Thyroid gland (tissue), 4 donors: Measurements from ENCODE around the gene ACLY. TPM values are rescaled to one million over a fixed set of nuclear protein-coding genes. Genes with fewer than 3 reads are reported as not detected.

Source experiments
- DNase-seq, 2 donors: peaks; one replicate each; pipeline ENCODE4 v3.0.0-alpha.2; 2019
- H3K27ac ChIP-seq, 3 donors: fragments of 200-600 bp; sonication (generic); 1 replicate in 2 of 3; 2 replicates in 1 of 3; pipeline ENCODE4 v1.5.1; 2016 to 2019; ENCODE audit warnings: mild to moderate bottlenecking in 1 of 3, moderate library complexity in 1 of 3
- H3K27me3 ChIP-seq: fragments of 200-600 bp; sonication (generic); one replicate; pipeline ENCODE4 v1.5.1; 2019
- H3K36me3 ChIP-seq, 2 donors: fragments of 200-600 bp; sonication (generic); one replicate each; pipeline ENCODE4 v1.5.1; 2016 to 2019
- H3K4me1 ChIP-seq, 2 donors: fragments of 200-600 bp; sonication (generic); one replicate each; pipeline ENCODE4 v1.5.1; 2017 to 2019
- H3K4me3 ChIP-seq, 3 donors: fragments of 200-600 bp; sonication (generic); replicated peaks in 1 of 3; 1 replicate in 2 of 3; 2 replicates in 1 of 3; pipeline ENCODE4 v1.5.1; 2016; ENCODE audit warnings: mild to moderate bottlenecking in 1 of 3
- H3K9me3 ChIP-seq: fragments of 200-600 bp; sonication (generic); one replicate; pipeline ENCODE4 v1.5.1; 2017
- CTCF ChIP-seq, 6 experiments: fragments of 200-600 bp in 3 of 6; fragments of 450-650 bp in 3 of 6; sonication (generic) in 3 of 6; IDR thresholded peaks; one replicate each; pipeline ENCODE4 v1.5.1; 2016 to 2019; ENCODE audit warnings: antibody characterized with exemption in 6 of 6, mild to moderate bottlenecking in 2 of 6, inconsistent platforms in 1 of 6, moderate library complexity in 1 of 6
- POLR2A ChIP-seq, 2 donors: fragments of 450-650 bp; IDR thresholded peaks; one replicate each; pipeline ENCODE4 v1.6.1; 2017; ENCODE audit warnings: antibody characterized with exemption in 2 of 2, mild to moderate bottlenecking in 2 of 2, moderate library complexity in 1 of 2
- WGBS, 2 donors: methylation state at CpG; one replicate each; pipeline ENCODE4 v1.1.5; 2017; 5-methylcytosine and 5-hydroxymethylcytosine counted together
- intact Hi-C: fragments of 100-400 bp; cut with DNase I; formaldehyde crosslinking; loops from one replicate; pipeline ENCODE4 v1.15.1; 2023
- total RNA-seq, 4 donors: library from RNA; depleted of rRNA; stranded (reverse); fragments of >200 nt; gene quantifications; one replicate each; pipeline ENCODE4 v1.2.3, GENCODE V29; 2016

ACLY gene
- total RNA-seq, result 10 to 100 TPM; 62.6 to 85.2 (median 78.8) TPM

GRCh38 chr17:41918314-41919164 lies at the start of gene ACLY:
Gene ACLY, minus strand, starts transcription at chr17:41918951. Its CDS starts 5,078 bp downstream, at chr17:41913873.
- peak within 1 kb of the TSS; percentile 32 to 82 (median 73) for H3K4me3 ChIP-seq
- no peaks in the 10 kb centered on the region for H3K27me3 ChIP-seq
- peak within 1 kb of the TSS; percentile 44 to 81 (median 79) for H3K27ac ChIP-seq
- TF ChIP-seq CTCF (IDR thresholded peaks at IDR 0.05) (no peak), POLR2A (IDR thresholded peaks at IDR 0.05) (peak in 1 of 2 donors; percentile 88)
- H3K36me3 ChIP-seq, result peaks cover 0 to 1% of the 10 kb centered on the region in 2 donors
- intact Hi-C loops, result no loop called here
- peak; percentile 98 for DNase-seq
- H3K9me3 ChIP-seq, result no peaks in the 10 kb centered on the region
- 0 to 2% methylated on average over 4 to 23 of the region's 80 CpGs for WGBS, 2 donors
- peaks cover 18 to 32% of the 10 kb centered on the region in 2 donors for H3K4me1 ChIP-seq

- intact Hi-C loops, result loop anchor here (10.0 kb wide), 1 partner anchor 233 kb away; the partner anchor contains the start of gene HAP1
- Histone ChIP-seq H3K36me3 (peaks cover 4 to 11% of the 10 kb centered on the region in 2 donors), H3K4me3 (peak overlapping the region in 1 of 3 donors; percentile 90), H3K4me1 (peaks cover 12 to 37% of the 10 kb centered on the region in 2 donors), H3K27ac (peak overlapping the region in 2 of 3 donors; percentile 83 to 91), H3K9me3 (no peaks in the 10 kb centered on the region), H3K27me3 (no peaks in the 10 kb centered on the region)
- TF ChIP-seq POLR2A (IDR thresholded peaks at IDR 0.05) (no peak), CTCF (IDR thresholded peaks at IDR 0.05) (no peak)
- no peak for DNase-seq
- WGBS, 2 donors, result 85 to 89% methylated on average over 14 to 24 of the region's 37 CpGs
These were observed 49.3 kb upstream of the ACLY start for GRCh38 chr17:41967921-41968578.

- intact Hi-C loops, result loop anchor here (10.0 kb wide), 1 partner anchor 233 kb away; the partner anchor contains the start of gene HAP1
- peaks cover 12 to 40% of the 10 kb centered on the region in 2 donors for H3K4me1 ChIP-seq
- TF ChIP-seq CTCF (IDR thresholded peaks at IDR 0.05) (no peak), POLR2A (IDR thresholded peaks at IDR 0.05) (no peak)
- WGBS, 2 donors, result 24 to 34% methylated on average over 13 to 18 of the region's 39 CpGs
- peak overlapping the region; percentile 46 to 90 (median 90) for H3K4me3 ChIP-seq
- peak; percentile 21 to 39 for DNase-seq
- H3K27ac ChIP-seq, result peak overlapping the region; percentile 83 to 91 (median 87)
- H3K36me3 ChIP-seq, result peaks cover 0 to 7% of the 10 kb centered on the region in 2 donors
- no peaks in the 10 kb centered on the region for H3K9me3 ChIP-seq
- no peaks in the 10 kb centered on the region for H3K27me3 ChIP-seq
These were observed 48.6 kb upstream of the ACLY start for GRCh38 chr17:41967141-41967920.

GRCh38 chr17:41966463-41967140 lies 47.9 kb upstream of the ACLY start, which contains the start of gene CNP:
Gene CNP, plus strand, starts transcription at chr17:41966795. Its CDS starts 90 bp downstream, at chr17:41966885.
- Histone ChIP-seq H3K9me3 (no peaks in the 10 kb centered on the region), H3K27me3 (no peaks in the 10 kb centered on the region), H3K27ac (peak within 1 kb of the TSS; percentile 85 to 91 (median 87)), H3K4me3 (peak within 1 kb of the TSS; percentile 46 to 90 (median 90)), H3K36me3 (peaks cover 0 to 4% of the 10 kb centered on the region in 2 donors), H3K4me1 (peaks cover 12 to 40% of the 10 kb centered on the region in 2 donors)
- DNase-seq, result peak; percentile 94
- WGBS, 2 donors, result 0 to 1% methylated on average over 26 to 31 of the region's 71 CpGs
- TF ChIP-seq CTCF (IDR thresholded peaks at IDR 0.05), result peak in 1 of 6 experiments; percentile 28
- peak in 1 of 2 donors; percentile 94 for TF ChIP-seq POLR2A (IDR thresholded peaks at IDR 0.05)
- intact Hi-C loops, result loop anchor here (10.0 kb wide), 1 partner anchor 232 kb away; the partner anchor contains the start of gene HAP1
